CD4-positive, alpha-beta T cell treated with Interleukin-15 for 4 hours (primary cell): ENCODE data around the gene ARHGEF10L.
"Not testable (repeated sequence)": the region's sequence is repeated elsewhere in the genome, so short reads cannot be mapped to it uniquely, and the experiment has no call there.

ENCODE experiments used
- DNase-seq: peaks from one replicate; pipeline ENCODE4 v3.0.0-alpha.2; 2020; ENCODE audit warnings: low spot score

ARHGEF10L gene

GRCh38 chr1:17539477-17540254, at the start of gene ARHGEF10L:
TSS of gene ARHGEF10L (plus strand) at chr1:17539698. CDS start at chr1:17580596, 40,898 bp downstream.
- no peak for DNase-seq

GRCh38 chr1:17489768-17490417, 49.6 kb upstream of the ARHGEF10L start:
- not testable (repeated sequence) for DNase-seq

- not testable (repeated sequence) for DNase-seq
These were observed 48.8 kb upstream of the ARHGEF10L start for GRCh38 chr1:17490667-17491066.

- peak; percentile 46 for DNase-seq
These were observed 45.3 kb upstream of the ARHGEF10L start for GRCh38 chr1:17494114-17494729.

GRCh38 chr1:17496419-17496818, 43.1 kb upstream of the ARHGEF10L start:
- DNase-seq = no peak

- DNase-seq = no peak
These were observed 41.3 kb upstream of the ARHGEF10L start for GRCh38 chr1:17498214-17498613.

- peak; percentile 28 for DNase-seq
These were observed 37.1 kb upstream of the ARHGEF10L start for GRCh38 chr1:17502326-17502778.

- no peak for DNase-seq
These were observed 36.4 kb upstream of the ARHGEF10L start for GRCh38 chr1:17503146-17503545.

GRCh38 chr1:17507200-17507599, 32.3 kb upstream of the ARHGEF10L start:
- not testable (repeated sequence) for DNase-seq

GRCh38 chr1:17507915-17508314, 31.6 kb upstream of the ARHGEF10L start:
- no peak for DNase-seq

- DNase-seq = no peak
These were observed 30.1 kb upstream of the ARHGEF10L start for GRCh38 chr1:17509363-17509762.

- DNase-seq = no peak
These were observed 29.4 kb upstream of the ARHGEF10L start for GRCh38 chr1:17510138-17510537.

- DNase-seq = no peak
These were observed 28.3 kb upstream of the ARHGEF10L start for GRCh38 chr1:17511188-17511587.

- no peak for DNase-seq
These were observed 26.4 kb upstream of the ARHGEF10L start for GRCh38 chr1:17513131-17513530.

GRCh38 chr1:17514776-17515175, 24.7 kb upstream of the ARHGEF10L start:
- DNase-seq = no peak

- DNase-seq = no peak
These were observed 23.6 kb upstream of the ARHGEF10L start for GRCh38 chr1:17515902-17516301.

GRCh38 chr1:17516303-17517214, 22.9 kb upstream of the ARHGEF10L start:
- no peak for DNase-seq

- DNase-seq = no peak
These were observed 19.5 kb upstream of the ARHGEF10L start for GRCh38 chr1:17520041-17520440.

- DNase-seq = no peak
These were observed 18.8 kb upstream of the ARHGEF10L start for GRCh38 chr1:17520473-17521319.

GRCh38 chr1:17521946-17522612, 17.4 kb upstream of the ARHGEF10L start:
- DNase-seq = no peak
